Stimulated activated memory B cell treated with anti-CD40 and anti-IgM and Interleukin-4, amounts not matched to agents 10 μg/mL and 1 μg/mL and 100 μg/mL, for 72 hours (primary cell): ENCODE data around the gene KCMF1.

Experiments
- ATAC-seq: fragments of 150-1000 bp; cut with Tn5 transposase; 2 replicates; pipeline ENCODE4 v1.10.0; 2021
- H3K27ac Mint-ChIP-seq: one replicate; pipeline ENCODE4 v1.8.0; 2022; ENCODE audit warnings: mild to moderate bottlenecking, mixed read lengths
- H3K27me3 Mint-ChIP-seq: one replicate; pipeline ENCODE4 v1.8.0; 2022; ENCODE audit warnings: mixed read lengths
- H3K36me3 Mint-ChIP-seq: one replicate; pipeline ENCODE4 v1.8.0; 2022; ENCODE audit warnings: mixed read lengths
- H3K4me1 Mint-ChIP-seq: one replicate; pipeline ENCODE4 v1.8.0; 2022; ENCODE audit warnings: mixed read lengths
- H3K4me3 Mint-ChIP-seq: one replicate; pipeline ENCODE4 v1.8.0; 2022; ENCODE audit warnings: mild to moderate bottlenecking, moderate library complexity, mixed read lengths
- H3K9me3 Mint-ChIP-seq: one replicate; pipeline ENCODE4 v1.8.0; 2022; ENCODE audit warnings: mixed read lengths

The KCMF1 gene

DNA sequence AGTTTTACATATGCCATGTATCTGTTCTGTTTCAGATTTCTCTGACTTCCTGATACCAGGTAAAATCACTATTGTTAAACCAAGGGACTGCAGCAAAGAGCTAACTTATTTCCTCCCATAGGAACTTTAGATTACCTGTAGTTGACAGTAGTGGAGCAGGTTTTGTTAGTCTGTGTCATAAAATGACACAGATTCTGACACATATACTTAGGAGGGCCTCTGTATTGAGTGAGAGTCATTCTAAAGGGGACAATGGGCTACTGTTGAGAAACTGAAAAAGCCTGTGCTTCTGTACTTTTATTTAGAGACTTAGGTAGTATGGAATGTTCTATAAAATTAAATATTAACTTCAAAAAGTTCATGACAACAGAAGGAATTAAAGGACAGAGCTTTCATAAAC, 48.2 kb downstream of the KCMF1 start:
- Mint-ChIP-seq H3K36me3 (peaks cover 28% of the 10 kb centered on the region), H3K9me3 (no peaks in the 10 kb centered on the region), H3K27me3 (no peaks in the 10 kb centered on the region), H3K4me3 (no peak overlapping the region), H3K4me1 (peaks cover 58% of the 10 kb centered on the region), H3K27ac (no peak overlapping the region)
- ATAC-seq: no peak

DNA sequence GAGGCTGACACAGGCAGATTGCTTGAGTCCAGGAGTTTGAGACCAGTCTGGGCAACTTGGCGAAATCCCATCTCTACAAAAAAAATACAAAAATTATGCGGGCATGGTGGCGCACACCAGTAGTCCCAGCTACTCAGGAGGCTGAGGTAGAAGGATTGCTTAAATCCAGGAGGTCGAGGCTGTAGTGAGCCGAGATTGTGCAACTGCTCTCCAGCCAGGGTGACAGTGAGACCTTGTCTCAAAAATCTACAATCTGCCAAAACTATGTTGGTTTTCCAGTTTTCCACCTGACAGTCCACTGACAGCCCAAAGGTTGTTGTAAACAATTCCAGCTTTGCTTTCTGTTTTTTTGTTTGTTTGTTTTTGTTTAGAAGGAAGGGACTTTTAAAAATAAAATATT, 51.3 kb downstream of the KCMF1 start:
- no peak overlapping the region for H3K27ac Mint-ChIP-seq
- no peak overlapping the region for H3K4me3 Mint-ChIP-seq
- peaks cover 53% of the 10 kb centered on the region for H3K4me1 Mint-ChIP-seq
- no peak for ATAC-seq
- peaks cover 41% of the 10 kb centered on the region for H3K36me3 Mint-ChIP-seq
- H3K9me3 Mint-ChIP-seq: no peaks in the 10 kb centered on the region
- H3K27me3 Mint-ChIP-seq: no peaks in the 10 kb centered on the region

DNA sequence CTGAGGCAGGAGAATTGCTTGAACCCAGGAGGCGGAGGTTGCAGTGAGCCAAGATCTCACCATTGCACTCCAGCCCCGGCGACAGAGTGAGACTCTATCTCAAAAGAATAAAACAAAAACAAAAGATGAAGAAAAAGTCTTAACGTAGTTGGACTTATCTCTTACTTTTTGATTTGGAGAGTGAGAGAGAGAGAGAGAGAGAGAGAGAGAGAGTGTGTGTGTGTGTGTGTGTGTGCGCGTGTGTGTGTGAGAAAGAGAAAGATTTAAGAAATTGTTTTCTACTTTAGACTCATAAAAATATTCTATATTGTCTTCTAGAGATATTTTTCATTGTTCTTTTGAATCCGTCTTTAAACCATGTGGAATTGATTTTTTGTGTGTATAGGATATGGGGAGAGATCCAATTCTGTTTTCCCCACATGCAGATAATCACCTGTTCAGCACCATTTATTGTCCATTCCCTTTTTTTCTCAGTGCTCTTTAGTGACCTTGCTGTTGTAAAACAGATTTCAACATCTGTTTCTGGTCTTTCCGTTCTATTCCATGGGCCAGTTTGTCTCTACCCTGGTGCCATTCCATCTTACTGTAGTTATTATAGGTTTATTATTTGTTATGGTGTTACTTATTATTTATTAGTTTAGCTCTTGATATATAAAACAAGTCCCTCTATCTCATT, 53.5 kb downstream of the KCMF1 start:
- Mint-ChIP-seq H3K4me1 (peaks cover 49% of the 10 kb centered on the region), H3K27me3 (no peaks in the 10 kb centered on the region), H3K4me3 (no peak overlapping the region), H3K27ac (peak overlapping the region; percentile 57), H3K36me3 (peaks cover 58% of the 10 kb centered on the region), H3K9me3 (no peaks in the 10 kb centered on the region)
- no peak for ATAC-seq

DNA sequence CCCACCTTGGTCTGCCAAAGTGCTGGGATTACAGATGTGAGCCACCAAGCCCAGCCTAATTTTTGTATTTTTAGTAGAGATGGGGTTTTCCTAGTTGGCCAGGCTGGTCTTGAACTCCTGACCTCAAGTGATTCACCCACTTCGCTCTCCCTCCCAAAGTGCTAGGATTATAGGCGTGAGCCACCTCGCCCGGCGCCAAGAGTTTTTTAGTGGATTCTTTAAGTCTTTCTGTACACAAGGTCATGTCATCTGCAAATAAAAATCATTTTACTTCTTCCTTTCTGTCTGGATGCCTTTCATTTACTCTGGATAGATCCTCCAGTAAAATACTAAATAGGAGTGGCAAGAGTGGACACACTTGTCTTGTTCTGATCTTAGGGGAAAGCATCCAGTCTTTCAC, 61.7 kb downstream of the KCMF1 start:
- Mint-ChIP-seq H3K36me3 (peaks cover 44% of the 10 kb centered on the region), H3K9me3 (no peaks in the 10 kb centered on the region), H3K27ac (no peak overlapping the region)

DNA sequence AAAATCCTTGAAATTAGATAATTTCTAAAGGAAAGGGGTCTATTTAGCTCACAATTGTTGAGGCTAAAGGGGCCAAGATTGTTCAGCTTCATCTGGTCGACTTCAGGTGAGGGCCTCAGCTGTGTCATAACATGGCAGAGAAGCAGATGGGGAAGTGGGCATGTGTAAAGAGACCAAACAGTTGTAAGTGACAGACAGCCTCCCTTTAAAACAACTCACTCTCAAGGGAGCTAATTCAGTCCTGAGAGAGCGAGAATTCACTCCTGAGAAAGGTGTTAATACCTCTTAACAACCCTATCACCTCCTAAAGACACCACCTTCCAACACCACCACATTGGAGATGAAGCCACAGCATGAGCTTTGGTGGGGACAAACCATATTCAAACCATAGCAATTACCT, 62.4 kb downstream of the KCMF1 start:
- peaks cover 45% of the 10 kb centered on the region for H3K36me3 Mint-ChIP-seq
- no peak overlapping the region for H3K4me3 Mint-ChIP-seq
- no peaks in the 10 kb centered on the region for H3K4me1 Mint-ChIP-seq
- ATAC-seq: no peak
- H3K27ac Mint-ChIP-seq: no peak overlapping the region
- no peaks in the 10 kb centered on the region for H3K27me3 Mint-ChIP-seq
- no peaks in the 10 kb centered on the region for H3K9me3 Mint-ChIP-seq

More for the DNA sequence above, 61.7 kb downstream of the KCMF1 start:
- Mint-ChIP-seq H3K4me1 (peaks cover 2% of the 10 kb centered on the region), H3K4me3 (no peak overlapping the region), H3K27me3 (no peaks in the 10 kb centered on the region)
- no peak for ATAC-seq

DNA sequence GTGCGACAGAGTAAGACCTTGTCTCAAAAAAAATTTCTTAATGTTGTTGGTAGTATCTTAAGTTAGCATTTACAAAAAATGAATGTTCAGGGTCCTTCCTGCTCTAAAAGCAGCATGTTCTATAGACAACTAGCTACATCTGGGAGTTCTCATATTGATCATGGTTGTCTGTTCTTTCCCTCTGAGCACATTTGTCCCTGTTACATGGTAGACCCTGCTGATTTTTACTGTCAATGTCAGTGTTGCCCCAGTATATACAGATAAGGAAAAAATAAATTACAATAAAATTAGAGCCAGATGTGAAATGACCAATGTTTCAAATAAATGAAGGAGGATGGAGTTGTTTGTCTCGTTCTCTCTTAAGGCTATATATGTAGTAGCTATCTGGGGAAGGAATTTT, 63.2 kb downstream of the KCMF1 start:
- no peak for ATAC-seq
- Mint-ChIP-seq H3K27ac (no peak overlapping the region), H3K36me3 (peaks cover 44% of the 10 kb centered on the region), H3K4me3 (no peak overlapping the region), H3K9me3 (no peaks in the 10 kb centered on the region), H3K4me1 (no peaks in the 10 kb centered on the region), H3K27me3 (no peaks in the 10 kb centered on the region)

DNA sequence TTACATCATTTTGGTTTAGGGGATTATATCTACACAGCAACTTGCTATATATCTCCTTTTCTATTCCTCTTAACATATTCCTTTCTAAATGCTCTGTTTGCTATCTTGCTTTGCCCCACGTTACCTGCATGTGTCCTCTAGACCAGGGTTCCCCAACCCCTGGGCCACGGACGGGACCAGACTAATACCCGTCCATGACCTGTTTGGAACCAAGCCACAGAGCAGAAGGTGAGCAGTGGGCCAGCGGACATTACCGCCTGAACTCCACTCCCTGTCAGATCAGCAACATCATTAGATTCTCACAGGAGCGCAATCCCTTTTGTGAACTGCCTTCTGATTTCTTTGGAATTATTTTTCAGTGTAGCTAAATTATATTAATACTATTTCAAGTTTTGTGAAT, 66.7 kb downstream of the KCMF1 start:
- no peaks in the 10 kb centered on the region for H3K9me3 Mint-ChIP-seq
- no peak for ATAC-seq
- H3K4me3 Mint-ChIP-seq: no peak overlapping the region
- no peaks in the 10 kb centered on the region for H3K27me3 Mint-ChIP-seq
- no peak overlapping the region for H3K27ac Mint-ChIP-seq
- H3K4me1 Mint-ChIP-seq: no peaks in the 10 kb centered on the region
- H3K36me3 Mint-ChIP-seq: peaks cover 54% of the 10 kb centered on the region

DNA sequence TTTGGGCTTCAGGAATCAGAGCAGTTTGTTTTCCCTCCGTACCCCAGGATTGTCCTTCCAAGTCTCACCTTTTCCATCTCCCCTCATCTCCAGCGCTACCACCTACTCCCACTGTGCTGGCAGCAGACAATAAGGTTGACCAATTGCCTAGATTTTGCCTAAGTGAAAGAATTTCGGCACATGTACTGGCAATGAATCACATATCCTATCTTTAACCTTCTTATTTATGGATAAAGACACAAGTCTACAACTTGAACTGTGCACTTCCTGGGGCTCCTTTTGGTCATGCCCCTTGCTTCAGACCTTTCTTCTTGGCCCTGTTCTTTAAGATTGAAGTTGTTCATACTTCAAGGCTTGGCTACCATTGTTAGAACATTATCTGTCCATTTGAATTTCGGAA, 71.4 kb downstream of the KCMF1 start:
- H3K9me3 Mint-ChIP-seq: no peaks in the 10 kb centered on the region
- H3K27ac Mint-ChIP-seq: no peak overlapping the region
- ATAC-seq: no peak
- H3K4me1 Mint-ChIP-seq: no peaks in the 10 kb centered on the region
- no peak overlapping the region for H3K4me3 Mint-ChIP-seq
- H3K36me3 Mint-ChIP-seq: peaks cover 62% of the 10 kb centered on the region
- no peaks in the 10 kb centered on the region for H3K27me3 Mint-ChIP-seq

DNA sequence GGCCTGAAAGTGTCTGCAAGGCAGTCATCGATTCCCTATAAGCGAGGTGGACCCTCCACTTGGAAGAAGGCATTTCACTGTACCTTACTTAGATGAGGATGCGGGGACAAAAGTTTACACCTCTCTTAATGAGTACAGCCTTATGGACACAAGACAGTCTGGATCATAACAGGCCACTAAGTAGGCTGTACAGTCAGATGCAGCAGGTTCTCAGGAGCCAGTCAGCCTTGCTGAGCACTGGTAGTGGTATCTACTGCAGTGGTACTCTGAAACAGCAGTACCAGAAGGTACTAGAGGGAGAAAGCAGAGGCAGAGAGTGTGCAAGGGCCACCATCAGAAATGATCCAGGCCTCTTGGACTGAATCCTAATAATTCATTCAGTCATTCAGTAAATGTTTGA, 77.6 kb downstream of the KCMF1 start:
- Mint-ChIP-seq H3K9me3 (no peaks in the 10 kb centered on the region), H3K27me3 (no peaks in the 10 kb centered on the region), H3K4me1 (no peaks in the 10 kb centered on the region), H3K36me3 (peaks cover 56% of the 10 kb centered on the region), H3K4me3 (no peak overlapping the region), H3K27ac (no peak overlapping the region)
- ATAC-seq: no peak

DNA sequence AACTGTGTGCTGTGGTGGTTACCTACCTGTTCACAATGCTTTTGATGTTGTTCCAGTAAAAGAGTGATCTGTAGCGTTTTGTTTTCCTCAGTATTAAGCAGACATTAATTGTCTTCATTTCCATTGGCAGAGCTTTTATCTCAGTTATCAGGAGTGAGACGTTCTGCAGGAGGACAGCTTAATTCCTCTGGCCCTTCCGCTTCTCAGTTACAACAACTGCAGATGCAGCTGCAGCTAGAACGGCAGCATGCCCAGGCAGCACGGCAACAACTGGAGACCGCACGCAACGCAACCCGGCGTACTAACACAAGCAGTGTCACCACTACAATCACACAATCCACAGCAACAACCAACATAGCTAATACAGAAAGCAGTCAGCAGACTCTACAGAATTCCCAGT, 78.3 kb downstream of the KCMF1 start:
- no peak overlapping the region for H3K27ac Mint-ChIP-seq
- H3K36me3 Mint-ChIP-seq: peaks cover 62% of the 10 kb centered on the region
- H3K27me3 Mint-ChIP-seq: no peaks in the 10 kb centered on the region
- no peaks in the 10 kb centered on the region for H3K9me3 Mint-ChIP-seq
- no peak overlapping the region for H3K4me3 Mint-ChIP-seq
- no peak for ATAC-seq
- H3K4me1 Mint-ChIP-seq: no peaks in the 10 kb centered on the region

DNA sequence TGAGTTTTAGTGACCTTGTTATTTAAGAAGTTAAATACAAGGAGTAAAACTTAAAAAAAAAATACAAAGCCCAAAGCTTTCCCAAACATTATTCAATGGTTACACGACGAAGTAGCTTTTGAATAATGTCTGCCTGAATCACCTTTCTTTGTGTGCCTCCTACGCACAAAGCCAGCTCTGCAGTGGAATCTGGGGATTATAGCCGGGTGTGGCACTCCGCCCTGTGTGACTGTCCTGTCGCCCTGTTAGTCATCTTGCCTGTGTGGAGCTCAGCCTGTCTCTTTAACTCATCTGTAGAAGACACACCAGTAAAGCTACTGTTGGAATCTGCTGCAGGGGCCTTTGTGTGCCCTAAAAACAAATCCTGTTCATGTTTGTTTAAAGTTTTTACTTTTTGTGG, 82.8 kb downstream of the KCMF1 start:
- no peak overlapping the region for H3K27ac Mint-ChIP-seq

DNA sequence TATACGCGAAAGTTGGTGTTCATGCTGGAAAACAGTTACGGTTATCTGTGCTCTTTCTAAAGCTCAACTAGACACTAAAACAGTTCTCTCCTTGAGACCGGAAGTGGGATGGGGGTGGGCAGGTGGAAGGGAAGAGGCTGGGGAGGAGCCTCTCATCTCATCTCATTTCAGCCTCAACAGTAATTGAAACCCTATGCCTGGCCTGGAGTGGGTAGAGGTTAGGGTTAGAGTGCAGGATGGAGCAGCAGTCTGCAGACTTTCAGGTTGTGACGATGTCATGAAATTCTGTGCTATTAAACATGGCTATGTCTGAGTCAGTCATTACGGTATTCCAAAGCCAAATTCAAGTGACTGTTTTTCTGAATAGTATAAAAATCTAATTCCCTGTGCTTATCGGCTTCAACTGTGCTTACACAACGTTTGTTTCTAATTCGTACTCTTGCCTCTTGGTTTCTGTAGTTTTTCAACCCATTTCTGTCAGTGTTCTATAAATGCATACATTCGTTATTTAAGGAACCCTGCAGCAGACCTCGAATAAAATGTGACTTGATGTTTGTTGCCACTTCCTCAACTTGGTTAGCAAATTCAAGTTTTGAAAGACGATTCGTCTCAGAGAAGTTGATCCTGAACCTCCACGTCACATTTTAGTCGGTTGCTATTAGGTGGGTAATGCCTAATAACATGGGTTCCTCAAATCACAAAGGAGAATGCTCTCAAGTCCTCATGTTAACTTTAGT, 86.4 kb downstream of the KCMF1 start:
- Mint-ChIP-seq H3K4me3 (no peak overlapping the region), H3K27ac (no peak overlapping the region), H3K4me1 (peaks cover 6% of the 10 kb centered on the region), H3K9me3 (no peaks in the 10 kb centered on the region), H3K36me3 (peaks cover 23% of the 10 kb centered on the region), H3K27me3 (no peaks in the 10 kb centered on the region)
- no peak for ATAC-seq

More for the DNA sequence above, 82.8 kb downstream of the KCMF1 start:
- no peaks in the 10 kb centered on the region for H3K27me3 Mint-ChIP-seq
- H3K9me3 Mint-ChIP-seq: no peaks in the 10 kb centered on the region
- peaks cover 6% of the 10 kb centered on the region for H3K4me1 Mint-ChIP-seq
- H3K36me3 Mint-ChIP-seq: peaks cover 49% of the 10 kb centered on the region
- no peak for ATAC-seq
- H3K4me3 Mint-ChIP-seq: no peak overlapping the region

DNA sequence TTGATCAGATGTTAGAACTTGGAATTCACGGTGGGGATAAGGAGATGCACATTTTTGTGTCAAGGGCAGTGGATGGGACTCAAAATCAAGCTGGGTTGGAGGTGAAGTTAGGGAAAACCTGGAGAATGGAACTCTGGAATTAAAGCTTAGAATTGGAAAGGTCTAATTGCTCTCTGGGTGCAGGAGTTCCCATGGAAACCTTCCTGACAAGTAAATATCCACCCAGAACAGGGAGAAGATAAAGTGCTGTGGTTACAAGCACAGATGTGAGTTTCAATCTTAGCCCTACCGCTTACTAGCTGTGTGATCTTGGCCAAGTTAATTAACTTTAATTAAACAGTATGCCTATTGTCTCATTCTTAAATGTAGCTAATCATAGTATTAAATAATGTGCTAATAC, 90.9 kb downstream of the KCMF1 start:
- Mint-ChIP-seq H3K36me3 (no peaks in the 10 kb centered on the region), H3K27ac (no peak overlapping the region), H3K27me3 (peaks cover 38% of the 10 kb centered on the region), H3K9me3 (peaks cover 2% of the 10 kb centered on the region), H3K4me1 (no peaks in the 10 kb centered on the region), H3K4me3 (no peak overlapping the region)
- ATAC-seq: no peak

DNA sequence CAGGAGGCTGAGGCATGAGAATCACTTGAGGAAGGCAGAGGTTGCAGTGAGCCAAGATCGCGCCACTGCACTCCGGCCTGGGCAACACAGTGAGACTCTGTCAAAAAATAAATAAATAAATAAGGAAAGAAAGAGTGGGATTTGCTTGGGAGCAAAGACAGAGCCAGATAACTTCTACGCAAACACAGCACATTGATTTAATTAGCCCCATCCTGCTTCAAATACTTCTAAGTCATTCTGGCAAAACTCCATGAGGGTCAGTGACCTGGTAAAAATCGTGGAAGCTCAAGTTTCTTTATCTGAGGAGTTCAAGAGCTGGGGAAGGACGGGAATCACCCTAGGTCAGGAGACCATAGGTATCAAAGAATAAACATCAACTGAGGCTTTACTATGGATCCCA, 91.6 kb downstream of the KCMF1 start:
- H3K4me3 Mint-ChIP-seq: no peak overlapping the region
- H3K27me3 Mint-ChIP-seq: peaks cover 45% of the 10 kb centered on the region
- H3K36me3 Mint-ChIP-seq: no peaks in the 10 kb centered on the region
- H3K4me1 Mint-ChIP-seq: no peaks in the 10 kb centered on the region
- no peak overlapping the region for H3K27ac Mint-ChIP-seq
- no peak for ATAC-seq
- peaks cover 2% of the 10 kb centered on the region for H3K9me3 Mint-ChIP-seq

DNA sequence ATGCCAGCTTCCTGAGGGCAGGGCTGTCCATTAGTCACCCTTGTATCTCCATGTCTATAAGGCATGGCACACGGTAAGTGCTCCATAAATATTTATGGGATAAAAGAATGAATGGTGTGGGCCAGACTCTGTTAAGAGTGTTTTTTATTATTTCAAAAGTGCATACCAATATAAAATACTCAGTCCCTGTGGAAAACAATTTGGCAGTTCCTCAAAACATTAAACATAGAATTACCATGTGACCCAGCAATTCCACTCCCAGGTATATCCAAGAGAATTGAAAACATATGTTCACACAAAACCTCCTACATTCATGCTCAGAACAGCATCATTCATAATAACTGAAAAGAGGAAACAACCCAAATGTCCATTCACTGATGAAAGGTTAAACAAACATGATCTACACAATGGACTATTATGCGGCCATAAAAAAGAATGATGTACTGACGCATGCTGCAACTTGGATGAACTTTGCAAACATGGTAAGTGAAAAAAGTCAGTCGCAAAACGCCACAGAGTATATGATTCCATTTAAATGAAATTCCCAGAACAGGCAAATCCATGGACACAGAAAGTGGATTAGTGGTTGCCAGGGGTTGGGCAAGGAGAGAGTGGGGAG, 93.1 kb downstream of the KCMF1 start:
- Mint-ChIP-seq H3K27me3 (peaks cover 46% of the 10 kb centered on the region), H3K9me3 (peaks cover 2% of the 10 kb centered on the region), H3K36me3 (no peaks in the 10 kb centered on the region), H3K4me3 (no peak overlapping the region), H3K4me1 (no peaks in the 10 kb centered on the region), H3K27ac (no peak overlapping the region)
- no peak for ATAC-seq
